ENCODE data around the gene TRAK2.

The TRAK2 gene

GRCh38 chr2:201362396-201362795 lies 88.9 kb downstream of the TRAK2 start:
- DNase-seq (ENCODE audit: low read depth), result no peak

- no peak for DNase-seq (ENCODE audit: low read depth)
Observed at GRCh38 chr2:201361078-201361733, 90.1 kb downstream of the TRAK2 start.

- DNase-seq (ENCODE audit: low read depth), result no peak
Observed at GRCh38 chr2:201360256-201360655, 91.0 kb downstream of the TRAK2 start.

- DNase-seq (ENCODE audit: low read depth), result peak; percentile 16
Observed at GRCh38 chr2:201358684-201359083, 92.6 kb downstream of the TRAK2 start.

GRCh38 chr2:201357221-201357620 lies 94.0 kb downstream of the TRAK2 start, which contains the start of gene FLACC1:
Gene FLACC1 (minus strand): TSS chr2:201357345. CDS start chr2:201351404, 5,941 bp downstream.
- peak; percentile 60 for DNase-seq (ENCODE audit: low read depth)

- no peak for DNase-seq (ENCODE audit: low read depth)
Observed at GRCh38 chr2:201353116-201353515, 98.1 kb downstream of the TRAK2 start.

- no peak for DNase-seq (ENCODE audit: low read depth)
Observed at GRCh38 chr2:201350879-201351278, 100.4 kb downstream of the TRAK2 start.

GRCh38 chr2:201349601-201350000 lies 101.7 kb downstream of the TRAK2 start:
- DNase-seq (ENCODE audit: low read depth), result no peak

- no peak for DNase-seq (ENCODE audit: low read depth)
Observed at GRCh38 chr2:201348758-201349157, 102.5 kb downstream of the TRAK2 start.

- no peak for DNase-seq (ENCODE audit: low read depth)
Observed at GRCh38 chr2:201347138-201347537, 104.1 kb downstream of the TRAK2 start.

- DNase-seq (ENCODE audit: low read depth), result no peak
Observed at GRCh38 chr2:201345625-201346213, 105.5 kb downstream of the TRAK2 start.

- DNase-seq (ENCODE audit: low read depth), result no peak
Observed at GRCh38 chr2:201344663-201345366, 106.4 kb downstream of the TRAK2 start.

GRCh38 chr2:201343559-201343958 lies 107.7 kb downstream of the TRAK2 start:
- no peak for DNase-seq (ENCODE audit: low read depth)

GRCh38 chr2:201342923-201343322 lies 108.3 kb downstream of the TRAK2 start:
- DNase-seq (ENCODE audit: low read depth), result no peak

GRCh38 chr2:201329409-201329808 lies 121.8 kb downstream of the TRAK2 start:
- no peak for DNase-seq (ENCODE audit: low read depth)

- no peak for DNase-seq (ENCODE audit: low read depth)
Observed at GRCh38 chr2:201327678-201328077, 123.6 kb downstream of the TRAK2 start.
